Measurements from ENCODE around the gene HSPA12A. TPM values are rescaled to one million over a fixed set of nuclear protein-coding genes. Genes with fewer than 3 reads are reported as not detected.

HSPA12A gene
- total RNA-seq, result 7.2 and 25.8 TPM in 2 replicates

DNA sequence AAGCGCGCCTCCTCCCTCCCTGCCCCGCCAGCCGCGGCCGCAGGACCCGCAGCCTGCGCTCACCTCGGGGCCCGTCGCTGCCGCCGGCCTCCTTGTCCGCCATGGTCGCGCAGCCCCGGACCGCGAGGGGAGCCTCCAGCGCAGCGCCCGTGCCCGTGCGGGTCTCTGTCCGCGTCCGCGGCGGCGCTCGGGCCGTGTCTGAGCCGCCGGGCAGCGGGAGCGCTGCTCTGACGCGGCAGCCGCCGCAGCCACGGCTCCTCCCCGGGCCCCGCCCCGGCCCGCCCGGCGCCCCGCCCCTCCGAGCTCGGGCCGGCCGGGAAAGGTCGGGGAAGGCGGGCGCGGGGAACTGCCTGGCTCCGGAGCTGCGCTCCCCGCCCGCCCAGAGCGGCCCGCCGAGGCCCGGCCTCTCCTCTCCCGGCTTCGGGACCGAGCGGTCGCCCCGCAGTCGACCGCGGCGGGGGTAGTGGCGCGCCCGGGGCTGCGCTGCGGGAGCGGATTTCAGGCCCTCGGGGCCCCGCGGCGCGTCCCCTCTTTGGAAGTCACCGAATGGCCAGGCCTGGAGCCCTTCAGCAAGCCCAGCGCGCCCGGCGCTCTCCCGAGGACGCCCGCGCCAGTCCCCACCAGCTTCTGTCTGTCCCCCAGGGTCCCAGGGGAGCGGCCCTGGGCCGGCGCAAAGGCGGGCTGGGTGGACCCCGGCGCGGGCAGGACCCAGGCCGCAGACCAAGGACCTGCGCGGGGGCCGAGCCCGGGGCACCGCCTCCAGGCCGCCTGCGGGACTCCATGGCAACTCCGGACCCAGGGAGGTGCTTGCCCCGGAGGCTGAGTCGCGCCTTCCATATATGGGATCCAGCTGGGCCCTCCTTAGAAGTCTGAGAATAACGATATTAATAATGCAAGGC, at the start of gene HSPA12A:
Gene HSPA12A (minus strand): TSS at position 200 of the 899 bp plus-strand sequence. CDS start 97 bp downstream, at position 103.

Other genes starting within 250 kb of the HSPA12A start
- gene PNLIP, start 196.6 kb downstream of the HSPA12A start, total RNA-seq, result not detected in 2 replicates
- not detected in 2 replicates for gene PNLIPRP1, start 151.6 kb downstream of the HSPA12A start, total RNA-seq
- not detected in 2 replicates for gene PNLIPRP2, start 121.6 kb downstream of the HSPA12A start, total RNA-seq
- 0.07 and 0.13 TPM in 2 replicates for gene ENO4, start 106.9 kb upstream of the HSPA12A start, total RNA-seq

All from smooth muscle cell of the pulmonary artery (primary cell).